ENCODE results near the gene RPS26. TPM values are rescaled to one million over a fixed set of nuclear protein-coding genes. Genes with fewer than 3 reads are reported as not detected.

The RPS26 gene
- total and polyA plus RNA-seq, 2 of the 13 experiments (the other 11 are each of a cell fraction or from before 2014, with no cell fraction given): 150 to 421 TPM

DNA sequence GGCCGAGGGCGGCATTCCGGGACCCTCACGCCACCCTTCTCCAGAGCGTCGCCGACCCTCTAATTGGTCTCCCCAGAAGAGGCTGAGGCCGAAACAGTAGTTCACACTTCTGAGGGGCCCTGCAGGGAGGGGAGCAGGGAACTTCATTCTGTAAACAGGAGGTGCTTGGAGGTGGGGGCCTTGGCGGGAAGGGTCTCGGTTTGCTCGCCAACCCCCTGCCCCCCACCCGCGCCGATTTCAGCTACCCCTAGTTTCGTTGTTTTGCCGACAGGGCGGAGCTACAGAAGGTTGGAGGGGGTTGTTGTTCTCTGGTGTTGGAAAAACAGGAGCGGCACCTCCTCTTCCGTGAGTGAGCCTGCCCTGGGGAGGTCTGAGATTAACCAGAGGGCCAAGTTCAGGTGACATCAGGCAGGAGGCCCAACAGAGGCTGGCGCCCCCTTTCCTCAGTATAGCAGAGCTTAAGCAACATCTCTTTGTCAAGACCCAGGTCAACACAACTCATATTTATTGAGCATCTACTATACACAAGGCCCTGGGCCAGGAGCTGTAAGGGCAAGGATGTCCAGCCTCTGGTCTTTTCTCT, 38.9 kb downstream of the RPS26 start:
- H3K9me3 ChIP-seq (ENCODE audit: low read length): no peaks in the 10 kb centered on the region
- no CpG with 5 or more reads among the region's 20 CpGs for WGBS (ENCODE audit: low lambda C conversion rate)
- 0 out of 2 replicates have a peak, but pooled peaks cover 3% of the 10 kb centered on the region for H4K20me1 ChIP-seq (ENCODE audit: insufficient read depth, low read length)
- peak overlapping the region; percentile 98 for H3K4me2 ChIP-seq (ENCODE audit: low read depth, low read length)
- peaks cover 38% of the 10 kb centered on the region for H3K79me2 ChIP-seq (ENCODE audit: insufficient read depth, low read length)
- H3K36me3 ChIP-seq (replicated peaks in 1 of 2; ENCODE audit: control insufficient read depth in 1 of 2, insufficient read depth in 2 of 2, low read length in 2 of 2): peaks cover 11 to 23% of the 10 kb centered on the region in 2 experiments
- no peak overlapping the region for H2AFZ ChIP-seq (ENCODE audit: low read length)
- in situ Hi-C loops (cut with HindIII; ENCODE audit: extremely low pct_ligation_motif_present, low pct_unique_long_range_greater_than_20kb) (no loop called here), intact Hi-C loops (cut with micrococcal nuclease; ENCODE audit: unreplicated experiment) (loop anchor here (2.0 kb wide), 1 partner anchor 84 kb away; the partner anchor contains the start of gene SUOX)
- H3K27ac ChIP-seq (ENCODE audit: extremely low read length, insufficient read depth, low read length): peak overlapping the region; percentile 99
- CTCF ChIA-PET (ENCODE audit: low intra/inter-chr PET ratio, low total read pairs): no interaction called here
- DNase-seq (ENCODE audit: low spot score) (peak; percentile 96), ATAC-seq (peak; percentile 66), FAIRE-seq (peak; percentile 97)
- POLR2A ChIA-PET: interaction anchor here (0.8 to 10.2 kb wide), 30 partner anchors 8 to 1665 kb away, joined by 3 to 279 read pairs (median 7); partner anchors contain the start of genes ANKRD52, COQ10A, DNAJC14 and ESYT1
- peak overlapping the region; percentile 89 to 96 (median 91) for H3K4me3 ChIP-seq (replicated peaks in 1 of 3; ENCODE audit: insufficient read depth in 1 of 3, low read depth in 2 of 3, low read length in 3 of 3)
- peaks cover 54% of the 10 kb centered on the region for H3K4me1 ChIP-seq (ENCODE audit: insufficient read depth, low read length)
- no peaks in the 10 kb centered on the region; a peak in 1 of 5 replicates for H3K27me3 ChIP-seq (ENCODE audit: control insufficient read depth in 1 of 2, insufficient read depth in 2 of 2, low read length in 2 of 2)
- H3K9ac ChIP-seq (ENCODE audit: insufficient read depth, low read depth, low read length): peak overlapping the region; percentile 96
- TSS peak; percentile 60 for BruUV-seq (replicated peaks)
- TF ChIP-seq SATB2 (CRISPR knock-in tag; IDR thresholded peaks at IDR 0.05) (no peak), ZBTB21 (CRISPR knock-in tag; IDR thresholded peaks at IDR 0.05) (no peak), ZNF841 (CRISPR knock-in tag; IDR thresholded peaks at IDR 0.05; ENCODE audit: borderline replicate concordance) (no peak), MED1 (CRISPR knock-in tag; IDR thresholded peaks at IDR 0.05) (peak; percentile 76; the same call in 1 of the 2 replicates), ZNF83 (CRISPR knock-in tag; IDR thresholded peaks at IDR 0.05; ENCODE audit: borderline replicate concordance) (no peak), TP53 (CRISPR knock-in tag; conservative IDR thresholded peaks at IDR 0.05) (no peak), ELF1 (CRISPR knock-in tag; IDR thresholded peaks at IDR 0.05) (peak; percentile 63), POLR2A (IDR thresholded peaks at IDR 0.05; ENCODE audit: insufficient read depth in 1 of 2, low read depth in 2 of 2, low read length in 2 of 2) (peak; percentile 55 to 68; a peak in 2 of 4 replicates), NFYB (CRISPR knock-in tag; IDR thresholded peaks at IDR 0.05) (no peak), YEATS2 (CRISPR knock-in tag; IDR thresholded peaks at IDR 0.05; ENCODE audit: borderline replicate concordance) (no peak; the same call in 1 of the 2 replicates), SP140L (CRISPR knock-in tag; IDR thresholded peaks at IDR 0.05; ENCODE audit: borderline replicate concordance) (no peak), CBX2 (IDR thresholded peaks at IDR 0.05; ENCODE audit: low read depth, low read length) (no peak), CBX2 (CRISPR knock-in tag; IDR thresholded peaks at IDR 0.05; ENCODE audit: low read depth) (no peak; the same call in 1 of the 2 replicates), SRSF9 (IDR thresholded peaks at IDR 0.05; ENCODE audit: borderline replicate concordance, insufficient read depth, low read depth, low read length, poor library complexity, severe bottlenecking) (no peak)
- TF ChIP-seq, protein P1, sequence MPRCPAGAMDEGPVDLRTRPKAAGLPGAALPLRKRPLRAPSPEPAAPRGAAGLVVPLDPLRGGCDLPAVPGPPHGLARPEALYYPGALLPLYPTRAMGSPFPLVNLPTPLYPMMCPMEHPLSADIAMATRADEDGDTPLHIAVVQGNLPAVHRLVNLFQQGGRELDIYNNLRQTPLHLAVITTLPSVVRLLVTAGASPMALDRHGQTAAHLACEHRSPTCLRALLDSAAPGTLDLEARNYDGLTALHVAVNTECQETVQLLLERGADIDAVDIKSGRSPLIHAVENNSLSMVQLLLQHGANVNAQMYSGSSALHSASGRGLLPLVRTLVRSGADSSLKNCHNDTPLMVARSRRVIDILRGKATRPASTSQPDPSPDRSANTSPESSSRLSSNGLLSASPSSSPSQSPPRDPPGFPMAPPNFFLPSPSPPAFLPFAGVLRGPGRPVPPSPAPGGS (CRISPR knock-in tag; IDR thresholded peaks at IDR 0.05): no peak
- TF ChIP-seq, protein P2, sequence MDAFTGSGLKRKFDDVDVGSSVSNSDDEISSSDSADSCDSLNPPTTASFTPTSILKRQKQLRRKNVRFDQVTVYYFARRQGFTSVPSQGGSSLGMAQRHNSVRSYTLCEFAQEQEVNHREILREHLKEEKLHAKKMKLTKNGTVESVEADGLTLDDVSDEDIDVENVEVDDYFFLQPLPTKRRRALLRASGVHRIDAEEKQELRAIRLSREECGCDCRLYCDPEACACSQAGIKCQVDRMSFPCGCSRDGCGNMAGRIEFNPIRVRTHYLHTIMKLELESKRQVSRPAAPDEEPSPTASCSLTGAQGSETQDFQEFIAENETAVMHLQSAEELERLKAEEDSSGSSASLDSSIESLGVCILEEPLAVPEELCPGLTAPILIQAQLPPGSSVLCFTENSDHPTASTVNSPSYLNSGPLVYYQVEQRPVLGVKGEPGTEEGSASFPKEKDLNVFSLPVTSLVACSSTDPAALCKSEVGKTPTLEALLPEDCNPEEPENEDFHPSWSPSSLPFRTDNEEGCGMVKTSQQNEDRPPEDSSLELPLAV (CRISPR knock-in tag; conservative IDR thresholded peaks at IDR 0.05; ENCODE audit: low read depth): no peak
- TF ChIP-seq, protein P3, sequence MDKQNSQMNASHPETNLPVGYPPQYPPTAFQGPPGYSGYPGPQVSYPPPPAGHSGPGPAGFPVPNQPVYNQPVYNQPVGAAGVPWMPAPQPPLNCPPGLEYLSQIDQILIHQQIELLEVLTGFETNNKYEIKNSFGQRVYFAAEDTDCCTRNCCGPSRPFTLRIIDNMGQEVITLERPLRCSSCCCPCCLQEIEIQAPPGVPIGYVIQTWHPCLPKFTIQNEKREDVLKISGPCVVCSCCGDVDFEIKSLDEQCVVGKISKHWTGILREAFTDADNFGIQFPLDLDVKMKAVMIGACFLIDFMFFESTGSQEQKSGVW (CRISPR knock-in tag; IDR thresholded peaks at IDR 0.05; ENCODE audit: borderline replicate concordance): no peak
